ENCODE data around the gene SLC16A7. TPM values are rescaled to one million over a fixed set of nuclear protein-coding genes. Genes with fewer than 3 reads are reported as not detected.

The SLC16A7 gene
- total and polyA plus RNA-seq, 2 donors from 2014 or later, result 6.4 to 33.9 TPM

- DNase-seq, result peak in 2 of 5 donors; percentile 6 to 29
- no peaks in the 10 kb centered on the region for H3K36me3 ChIP-seq (ENCODE audit: control insufficient read depth in 2 of 3, insufficient read depth in 3 of 3, low read length in 3 of 3)
- H3K4me1 ChIP-seq (ENCODE audit: control insufficient read depth in 2 of 3, insufficient read depth in 2 of 3, low read depth in 1 of 3, low read length in 3 of 3), result no peaks in the 10 kb centered on the region
- no peaks in the 10 kb centered on the region for H3K27me3 ChIP-seq (ENCODE audit: control insufficient read depth, insufficient read depth, low read length)
- no peak overlapping the region for H3K27ac ChIP-seq (ENCODE audit: low read depth in 2 of 2, low read length in 2 of 2)
- H3K9ac ChIP-seq (ENCODE audit: low read length in 3 of 3), result no peak overlapping the region
- H3K9me3 ChIP-seq (ENCODE audit: control insufficient read depth in 2 of 3, insufficient read depth in 1 of 3, low read length in 3 of 3), result no peaks in the 10 kb centered on the region
- H3K4me3 ChIP-seq (ENCODE audit: low read length in 3 of 3), result no peak overlapping the region
- TF ChIP-seq CTCF (IDR thresholded peaks at IDR 0.05; ENCODE audit: borderline replicate concordance, extremely low read depth, insufficient read depth), result peak; percentile 46
- peak; percentile 84 for FAIRE-seq
- intact Hi-C loops (cut with DNase I), result no loop called here
These were observed 239.0 kb downstream of the SLC16A7 start for GRCh38 chr12:59834659-59835474.
